Fibroblast of lung (primary cell): ENCODE data around the gene CABLES2.

Experiments
- EZH2 ChIP-seq: IDR thresholded peaks from 2 replicates; pipeline ENCODE4 v1.5.1; 2012; ENCODE audit warnings: low read length, control low read depth, mild to moderate bottlenecking; ENCODE audit errors: missing control alignments
- TF ChIP-seq, protein P1 (sequence below), 2 donors: IDR thresholded peaks in 1 of 2; conservative IDR thresholded peaks in 1 of 2; 1 replicate in 1 of 2; 2 replicates in 1 of 2; pipeline ENCODE4 v1.5.1; 2011 to 2012; ENCODE audit warnings: low read length in 2 of 2, control low read depth in 1 of 2, inconsistent platforms in 1 of 2, low read depth in 1 of 2, mild to moderate bottlenecking in 1 of 2

DNA sequence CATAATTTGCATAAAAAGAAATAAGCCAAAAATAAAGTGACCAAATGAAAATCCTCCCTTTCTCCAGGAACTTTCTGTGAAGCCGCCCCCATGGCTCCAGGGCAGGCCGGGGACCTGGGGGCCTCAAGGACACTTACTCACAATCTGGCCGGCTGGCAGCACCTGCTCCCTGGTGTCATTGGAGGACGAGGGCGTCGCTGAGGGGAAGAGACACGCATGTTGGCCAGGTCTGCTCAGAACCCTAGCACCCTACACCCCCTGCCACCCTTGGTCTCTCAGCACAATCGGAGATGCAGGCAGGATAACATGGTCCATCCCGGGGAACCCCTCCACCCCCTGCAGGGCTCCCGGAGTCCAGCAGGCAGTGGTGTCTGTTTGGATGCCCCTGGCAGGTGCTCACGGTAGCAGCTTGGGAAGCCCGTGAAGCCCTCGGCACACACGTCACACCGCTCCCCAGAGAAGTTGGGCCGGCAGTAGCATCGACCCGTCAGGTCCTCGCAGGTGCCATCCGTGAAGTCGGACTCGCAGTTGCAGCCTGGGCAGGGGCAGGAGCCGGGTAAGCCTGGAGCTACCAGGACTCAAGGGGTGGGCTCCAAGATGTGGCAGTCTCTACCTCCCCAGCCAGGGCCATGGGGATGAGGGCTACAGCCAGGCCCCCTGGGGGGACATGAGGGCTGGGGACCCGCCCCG is 61.3 kb downstream of the CABLES2 start:
- TF ChIP-seq, protein P1, sequence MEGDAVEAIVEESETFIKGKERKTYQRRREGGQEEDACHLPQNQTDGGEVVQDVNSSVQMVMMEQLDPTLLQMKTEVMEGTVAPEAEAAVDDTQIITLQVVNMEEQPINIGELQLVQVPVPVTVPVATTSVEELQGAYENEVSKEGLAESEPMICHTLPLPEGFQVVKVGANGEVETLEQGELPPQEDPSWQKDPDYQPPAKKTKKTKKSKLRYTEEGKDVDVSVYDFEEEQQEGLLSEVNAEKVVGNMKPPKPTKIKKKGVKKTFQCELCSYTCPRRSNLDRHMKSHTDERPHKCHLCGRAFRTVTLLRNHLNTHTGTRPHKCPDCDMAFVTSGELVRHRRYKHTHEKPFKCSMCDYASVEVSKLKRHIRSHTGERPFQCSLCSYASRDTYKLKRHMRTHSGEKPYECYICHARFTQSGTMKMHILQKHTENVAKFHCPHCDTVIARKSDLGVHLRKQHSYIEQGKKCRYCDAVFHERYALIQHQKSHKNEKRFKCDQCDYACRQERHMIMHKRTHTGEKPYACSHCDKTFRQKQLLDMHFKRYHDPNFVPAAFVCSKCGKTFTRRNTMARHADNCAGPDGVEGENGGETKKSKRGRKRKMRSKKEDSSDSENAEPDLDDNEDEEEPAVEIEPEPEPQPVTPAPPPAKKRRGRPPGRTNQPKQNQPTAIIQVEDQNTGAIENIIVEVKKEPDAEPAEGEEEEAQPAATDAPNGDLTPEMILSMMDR (conservative IDR thresholded peaks at IDR 0.05 in 1 of 2, IDR thresholded peaks at IDR 0.05 in 1 of 2; ENCODE audit: low read depth in 1 of 2, low read length in 2 of 2), result no peak
- no peak for TF ChIP-seq EZH2
